ENCODE measurements around the gene C19orf85.

GRCh38 chr19:55461974-55462626 is 2.5 kb downstream of the C19orf85 start:
- TF ChIP-seq, protein P1, sequence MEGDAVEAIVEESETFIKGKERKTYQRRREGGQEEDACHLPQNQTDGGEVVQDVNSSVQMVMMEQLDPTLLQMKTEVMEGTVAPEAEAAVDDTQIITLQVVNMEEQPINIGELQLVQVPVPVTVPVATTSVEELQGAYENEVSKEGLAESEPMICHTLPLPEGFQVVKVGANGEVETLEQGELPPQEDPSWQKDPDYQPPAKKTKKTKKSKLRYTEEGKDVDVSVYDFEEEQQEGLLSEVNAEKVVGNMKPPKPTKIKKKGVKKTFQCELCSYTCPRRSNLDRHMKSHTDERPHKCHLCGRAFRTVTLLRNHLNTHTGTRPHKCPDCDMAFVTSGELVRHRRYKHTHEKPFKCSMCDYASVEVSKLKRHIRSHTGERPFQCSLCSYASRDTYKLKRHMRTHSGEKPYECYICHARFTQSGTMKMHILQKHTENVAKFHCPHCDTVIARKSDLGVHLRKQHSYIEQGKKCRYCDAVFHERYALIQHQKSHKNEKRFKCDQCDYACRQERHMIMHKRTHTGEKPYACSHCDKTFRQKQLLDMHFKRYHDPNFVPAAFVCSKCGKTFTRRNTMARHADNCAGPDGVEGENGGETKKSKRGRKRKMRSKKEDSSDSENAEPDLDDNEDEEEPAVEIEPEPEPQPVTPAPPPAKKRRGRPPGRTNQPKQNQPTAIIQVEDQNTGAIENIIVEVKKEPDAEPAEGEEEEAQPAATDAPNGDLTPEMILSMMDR (IDR thresholded peaks at IDR 0.05): no peak
- TF ChIP-seq POLR2A (IDR thresholded peaks at IDR 0.05) (no peak), EP300 (IDR thresholded peaks at IDR 0.05) (no peak)

Measured in suprapubic skin (tissue), 3 donors.